GM04504 (cell line): ENCODE measurements around the gene PPP6R3.
A peak's percentile ranks its signal among the peaks of the same experiment; 100 is the strongest.

Experiments
- DNase-seq: peaks from one replicate; pipeline ENCODE4 v3.0.0-alpha.2; 2012; ENCODE audit warnings: low read depth

The PPP6R3 gene

DNA sequence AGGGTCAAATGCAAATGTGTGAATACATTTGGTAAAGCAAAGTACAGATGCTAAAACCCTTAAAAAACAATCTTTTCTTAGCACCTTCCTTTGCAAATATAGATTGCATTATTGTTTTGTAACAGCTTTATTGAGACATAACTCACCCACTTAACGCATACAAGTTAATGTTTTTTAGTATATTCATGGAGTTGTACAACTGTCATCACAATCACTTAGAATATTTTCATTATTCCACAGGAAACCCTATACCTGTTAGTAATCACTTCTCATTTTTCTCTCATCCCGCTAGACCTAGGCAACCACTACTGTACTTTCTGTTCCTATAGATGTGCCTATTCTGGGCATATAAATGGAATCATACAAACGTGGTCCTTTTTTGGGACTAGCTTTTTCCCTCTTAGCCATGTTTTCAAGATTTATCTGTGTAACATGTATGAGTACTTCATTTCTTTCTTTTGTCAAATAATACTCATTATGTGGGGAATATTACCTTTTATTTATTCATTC, 34.7 kb downstream of the PPP6R3 start:
- DNase-seq = no peak

DNA sequence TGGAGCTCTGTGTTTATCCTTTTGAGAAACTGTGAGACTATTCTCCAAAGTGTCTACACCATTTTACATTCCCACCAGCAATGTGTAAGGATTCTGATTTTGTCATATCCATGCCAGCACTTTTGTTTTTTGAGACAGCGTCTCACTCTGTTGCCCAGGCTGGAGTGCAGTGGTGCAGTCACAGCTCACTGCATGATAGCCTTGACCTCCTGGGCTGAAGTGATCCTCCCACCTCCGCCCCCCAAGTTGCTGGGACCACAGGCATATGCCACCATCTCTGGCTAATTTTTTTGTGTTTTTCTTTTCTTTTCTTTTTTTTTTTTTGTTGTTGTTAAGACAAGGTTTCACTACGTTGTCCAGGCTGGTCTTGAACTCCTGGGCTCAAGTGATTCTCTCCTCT, 35.3 kb downstream of the PPP6R3 start:
- DNase-seq = no peak

DNA sequence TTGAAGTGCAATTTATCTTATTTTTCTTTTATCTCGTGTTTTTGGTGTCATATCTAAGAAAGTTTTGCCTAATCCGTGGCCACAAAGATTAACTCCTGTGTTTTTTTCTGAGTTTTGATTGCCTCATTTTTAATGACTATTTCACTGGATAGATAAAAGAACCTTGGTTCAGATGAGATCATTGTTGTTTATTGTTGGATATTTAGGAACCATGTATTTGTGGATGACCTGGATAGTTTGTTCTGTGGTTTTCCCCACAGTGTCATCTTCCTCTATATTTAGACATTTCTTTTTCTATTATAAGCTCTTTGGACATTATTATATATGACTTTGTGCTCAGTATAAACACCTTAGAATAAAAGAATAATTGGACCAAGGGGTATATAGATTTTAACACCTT, 37.2 kb downstream of the PPP6R3 start:
- no peak for DNase-seq

DNA sequence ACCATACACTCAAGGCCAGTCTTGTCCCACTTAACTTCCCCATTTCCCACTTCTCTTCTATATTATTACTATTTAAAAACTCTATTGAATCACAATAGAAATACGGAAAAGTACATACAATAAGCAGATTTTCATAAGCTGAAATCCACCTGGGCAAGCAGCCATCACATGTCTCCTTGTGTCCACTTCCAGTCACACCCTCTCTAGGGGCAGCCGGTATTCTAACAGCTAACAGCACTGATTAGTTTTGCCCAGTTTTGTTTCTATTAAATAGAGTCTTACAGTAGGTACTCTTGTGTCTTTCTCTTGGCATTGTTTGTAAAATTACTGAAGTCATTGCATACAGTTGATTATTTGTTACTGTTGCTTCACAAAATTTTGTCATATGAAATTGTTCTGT, 37.8 kb downstream of the PPP6R3 start:
- DNase-seq = no peak

DNA sequence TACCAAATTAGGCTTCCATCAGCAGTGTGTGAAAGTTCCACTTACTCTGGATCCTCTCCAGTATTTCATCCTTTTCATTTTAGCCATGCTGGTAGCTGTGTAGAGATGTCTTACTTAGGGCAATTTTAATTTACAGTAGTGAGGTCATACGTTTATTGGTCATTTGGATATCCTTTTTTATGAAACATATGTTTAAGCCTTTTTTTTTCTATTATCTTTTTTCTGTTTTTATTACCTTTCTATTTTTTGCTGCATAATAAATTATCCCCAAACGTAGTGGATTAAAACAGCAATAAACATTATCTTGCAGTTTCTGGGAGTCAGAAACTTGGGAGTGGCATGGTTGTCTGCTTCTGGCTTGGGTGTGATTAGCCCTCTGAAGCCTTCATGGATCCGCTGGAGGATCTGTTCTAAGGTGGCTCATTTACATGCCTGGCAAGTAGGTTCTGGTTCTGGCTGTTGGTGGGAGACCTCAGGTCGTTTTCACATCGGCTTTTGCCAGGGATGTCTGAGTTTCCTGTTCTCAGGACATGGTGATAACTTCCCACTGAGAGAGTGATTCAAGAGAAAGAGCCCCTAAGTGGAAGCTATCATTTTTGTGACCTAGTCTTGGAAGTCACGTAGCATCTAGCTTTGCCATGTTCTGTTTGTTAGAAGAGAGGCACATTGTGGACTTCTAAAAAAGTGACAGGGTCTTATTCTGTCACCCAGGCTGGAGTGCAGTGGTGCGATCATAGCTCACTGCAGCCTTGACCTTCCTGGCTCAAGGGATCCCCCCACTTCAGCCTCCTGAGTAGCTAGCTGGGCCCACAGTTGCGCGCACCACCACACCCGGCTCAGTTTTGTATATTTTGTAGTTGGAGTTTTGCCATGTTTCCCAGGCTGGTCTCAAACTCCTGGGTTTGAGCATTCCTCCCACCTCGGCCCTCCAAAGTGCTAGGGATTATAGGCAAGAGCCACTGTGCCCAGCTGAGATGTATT, 38.6 kb downstream of the PPP6R3 start:
- no peak for DNase-seq

DNA sequence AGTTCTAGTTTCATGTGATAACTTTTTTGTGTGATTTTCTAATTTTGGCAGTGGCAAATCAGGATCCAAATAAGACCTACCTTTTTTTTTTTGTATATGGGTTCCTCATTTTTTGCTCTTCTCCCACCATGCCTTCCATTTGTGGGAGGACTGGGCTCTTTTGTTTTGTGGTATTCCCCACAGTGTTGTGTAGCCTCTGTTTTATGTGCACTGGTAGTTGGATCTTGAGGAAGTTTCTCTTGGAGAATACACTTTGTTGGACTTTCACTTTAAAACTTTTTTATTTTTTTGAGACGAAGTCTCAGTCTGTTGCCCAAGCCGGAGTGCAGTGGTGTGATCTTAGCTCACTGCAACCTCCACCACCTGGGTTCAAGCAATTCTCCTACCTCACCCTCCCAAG, 39.7 kb downstream of the PPP6R3 start:
- DNase-seq = no peak

DNA sequence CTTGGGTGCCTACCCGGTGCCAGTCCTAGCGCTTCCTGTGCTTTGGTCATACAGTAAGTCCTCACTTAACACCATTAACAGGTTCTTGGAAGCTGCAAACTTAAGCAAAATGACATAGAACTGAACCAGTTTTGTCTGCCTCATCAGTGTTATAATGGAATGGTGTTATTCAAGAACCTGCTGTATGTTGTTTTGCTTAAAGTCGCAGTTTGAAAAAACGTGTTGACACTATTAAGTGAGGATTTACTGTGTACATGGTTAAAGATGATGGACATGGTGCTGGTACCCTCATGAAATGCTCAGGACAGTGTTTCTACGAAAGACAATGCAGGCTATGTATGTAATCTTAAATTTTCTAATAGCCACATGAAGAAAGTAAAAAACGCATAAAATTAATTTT, 41.3 kb downstream of the PPP6R3 start:
- DNase-seq = no peak

- DNase-seq = no peak
These were observed 42.7 kb downstream of the PPP6R3 start for GRCh38 chr11:68503251-68503687.

DNA sequence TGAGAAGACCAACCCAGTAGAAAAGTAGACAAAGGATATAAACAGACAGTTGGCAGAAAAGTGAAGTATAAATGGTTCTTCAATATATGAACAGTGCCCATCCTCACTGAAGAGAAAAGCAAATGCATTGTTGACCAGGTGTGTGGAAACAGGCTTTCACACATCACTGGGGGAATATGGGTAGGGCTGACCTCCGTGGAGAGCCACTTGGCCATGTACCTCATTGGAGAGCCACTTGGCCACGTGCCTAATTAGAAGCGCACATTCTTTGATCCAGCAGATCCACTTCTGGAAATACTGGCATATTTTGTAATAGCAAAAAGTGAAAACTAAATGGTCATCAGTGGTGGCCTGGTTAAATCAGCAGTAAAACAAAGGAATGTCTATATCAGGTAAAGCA, 43.2 kb downstream of the PPP6R3 start:
- DNase-seq = no peak

- no peak for DNase-seq
These were observed 44.0 kb downstream of the PPP6R3 start for GRCh38 chr11:68504432-68505066.

DNA sequence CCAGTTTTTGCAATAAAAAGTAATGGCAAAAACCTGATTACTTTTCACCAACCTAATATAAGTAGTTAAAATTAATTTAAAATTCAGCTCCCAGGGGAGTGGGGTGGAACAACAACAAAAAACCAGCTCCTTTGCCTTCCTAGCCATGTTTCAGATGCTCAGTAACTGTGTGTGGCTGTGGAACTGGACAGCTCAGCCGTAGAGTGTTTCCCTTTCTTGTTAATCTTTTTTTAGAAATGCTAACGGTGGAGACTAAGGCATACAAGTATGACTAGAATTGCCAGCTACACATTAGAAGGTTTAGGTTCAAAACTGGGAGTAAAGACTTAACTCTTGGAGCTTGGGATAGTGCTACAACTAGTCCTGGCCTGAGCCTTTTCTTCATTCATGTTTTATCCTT, 45.0 kb downstream of the PPP6R3 start:
- peak; percentile 17 for DNase-seq

GRCh38 chr11:68506908-68507307, 46.4 kb downstream of the PPP6R3 start:
- no peak for DNase-seq

DNA sequence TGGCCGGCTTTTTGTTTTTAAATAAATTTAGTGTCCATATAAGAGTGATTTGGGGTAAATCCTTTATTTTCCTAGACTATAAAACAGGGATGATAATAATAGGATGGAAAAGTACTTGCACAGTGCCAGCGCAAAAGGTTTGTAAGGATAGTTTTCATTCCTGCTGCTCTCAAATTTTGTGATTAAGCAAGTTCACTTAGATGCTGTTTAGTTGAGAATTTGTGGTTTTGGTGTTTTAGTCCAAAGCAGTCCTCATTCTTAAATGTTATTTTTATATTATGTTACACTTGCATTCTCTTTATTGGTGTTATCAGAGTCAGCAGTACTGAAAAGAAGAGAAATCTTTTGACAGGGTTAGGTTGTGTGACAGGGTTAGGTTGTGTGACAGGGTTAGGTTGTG, 47.9 kb downstream of the PPP6R3 start:
- no peak for DNase-seq

- peak; percentile 26 for DNase-seq
These were observed 48.5 kb downstream of the PPP6R3 start for GRCh38 chr11:68509066-68509465.

- no peak for DNase-seq
These were observed 53.5 kb downstream of the PPP6R3 start for GRCh38 chr11:68513930-68514487.

DNA sequence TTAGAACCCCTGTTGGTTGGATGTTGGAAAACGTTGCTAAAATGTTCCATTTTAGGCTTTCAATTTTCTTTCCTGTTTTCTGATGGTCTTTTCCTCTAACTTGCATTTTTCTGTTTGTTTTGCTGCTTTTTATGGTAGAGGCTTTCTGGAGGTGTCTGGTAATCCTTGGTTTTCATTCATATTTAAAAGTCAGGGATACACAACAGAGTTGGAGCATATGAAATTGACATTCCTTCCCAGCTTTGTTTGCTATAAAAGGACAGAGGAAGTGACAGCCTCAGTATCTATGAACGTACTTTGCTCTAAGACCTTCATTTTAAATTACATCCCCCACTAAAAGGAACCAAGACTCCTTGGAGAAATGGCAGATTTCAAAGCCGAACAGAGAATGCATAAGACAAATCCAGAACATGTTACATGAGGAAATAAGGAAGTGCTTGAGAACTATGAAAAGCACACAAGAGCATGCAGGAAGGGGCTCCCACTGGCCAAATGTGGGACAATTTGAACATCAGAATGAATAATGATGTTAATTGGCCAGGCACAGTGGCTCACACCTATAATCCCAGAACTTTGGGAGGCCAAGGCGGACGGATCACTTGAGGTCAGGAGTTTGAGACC, 56.7 kb downstream of the PPP6R3 start:
- DNase-seq = no peak

DNA sequence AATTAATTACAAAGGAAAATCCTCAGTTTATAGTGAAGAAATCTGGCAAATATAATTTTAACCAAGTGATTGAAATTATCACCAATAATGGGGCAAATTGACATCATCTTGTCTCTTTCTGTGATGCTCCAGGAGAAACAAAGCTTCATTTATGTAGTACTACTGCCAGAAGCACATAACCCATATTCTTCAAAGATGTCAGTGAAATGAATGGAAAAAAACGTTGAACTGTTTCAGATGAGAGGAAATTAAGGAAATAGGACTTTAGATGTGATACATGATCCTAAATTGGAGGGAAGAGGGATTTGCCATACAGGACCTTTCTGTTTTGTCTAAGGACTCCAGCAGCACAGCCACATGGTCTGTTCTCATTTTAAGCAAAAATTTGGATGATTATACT, 57.6 kb downstream of the PPP6R3 start:
- no peak for DNase-seq

- no peak for DNase-seq
These were observed 61.6 kb downstream of the PPP6R3 start for GRCh38 chr11:68521969-68522652.

DNA sequence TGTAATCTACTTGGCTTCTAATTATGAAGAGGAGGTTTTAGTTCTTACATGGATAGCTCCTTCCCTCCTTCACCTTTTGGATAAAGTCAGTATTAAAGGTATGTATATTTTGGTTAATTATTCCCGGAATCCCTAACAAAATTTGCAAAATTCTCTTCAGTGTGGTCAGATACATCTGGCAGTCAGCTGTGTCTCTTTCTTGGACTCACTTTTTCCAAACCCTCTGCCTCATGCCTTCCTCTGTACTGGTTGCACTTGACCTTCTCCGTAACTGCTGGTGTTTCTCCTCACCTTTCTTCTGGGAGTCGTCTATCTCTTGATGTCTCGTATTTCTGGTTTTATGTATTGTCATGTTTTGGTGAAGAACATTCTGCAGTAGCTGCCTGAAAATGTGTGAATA, 62.5 kb downstream of the PPP6R3 start:
- DNase-seq = no peak

DNA sequence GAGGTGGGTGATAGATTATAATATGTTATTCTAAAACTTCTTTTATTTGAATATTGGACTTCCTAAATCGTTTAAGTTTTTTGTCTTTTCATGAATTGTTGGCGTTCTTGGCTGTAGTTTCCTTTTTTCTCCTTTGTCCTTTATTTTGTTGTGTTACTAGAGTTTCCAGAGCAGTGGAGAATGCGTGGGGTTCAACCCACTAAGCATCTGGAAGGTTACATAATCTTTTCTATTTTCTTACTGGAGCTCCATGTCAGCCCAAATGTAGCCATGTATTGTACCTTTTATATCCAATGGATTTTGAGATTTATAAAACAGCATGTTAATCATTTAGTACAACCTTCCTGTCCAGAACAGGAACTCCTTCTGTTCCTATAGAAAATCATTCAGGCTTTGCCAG, 63.2 kb downstream of the PPP6R3 start:
- no peak for DNase-seq

- no peak for DNase-seq
These were observed 63.7 kb downstream of the PPP6R3 start for GRCh38 chr11:68524213-68524612.

DNA sequence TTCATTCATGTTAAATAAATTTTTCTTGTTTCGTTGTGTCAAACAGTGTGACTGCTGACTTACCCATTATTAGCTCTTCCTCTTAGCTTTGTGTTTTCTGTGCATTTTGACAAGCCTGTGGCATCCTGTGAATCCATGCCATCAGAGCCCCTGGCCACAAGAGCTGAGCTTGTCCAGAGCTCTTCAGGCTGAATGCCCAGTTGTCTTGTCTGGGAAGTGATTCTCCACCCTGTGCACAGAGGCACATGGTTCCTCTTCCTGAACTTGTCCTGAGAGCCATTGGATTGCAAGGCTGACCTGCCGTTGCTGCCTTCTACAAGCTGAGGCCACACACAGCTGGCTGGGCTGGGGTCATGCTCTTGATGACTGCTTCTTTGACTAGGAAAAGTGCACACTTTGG, 64.1 kb downstream of the PPP6R3 start:
- DNase-seq = no peak
